ENCODE results near the gene SLC22A17.

The SLC22A17 gene

GRCh38 chr14:23301288-23301968, 51.3 kb downstream of the SLC22A17 start:
- Histone ChIP-seq H3K4me3 (ENCODE audit: insufficient read depth in 1 of 2, low read depth in 1 of 2, low read length in 2 of 2) (peak overlapping the region; percentile 74 to 87), H2AK5ac (ENCODE audit: low read length, severe bottlenecking) (no peak overlapping the region), H3K9me3 (ENCODE audit: control insufficient read depth, low read length) (no peaks in the 10 kb centered on the region), H3K9ac (ENCODE audit: low read length) (peak overlapping the region; percentile 98), H3K27me3 (ENCODE audit: control insufficient read depth in 1 of 2, insufficient read depth in 1 of 2, low read length in 2 of 2) (no peaks in the 10 kb centered on the region), H2BK5ac (ENCODE audit: low read depth, low read length, poor library complexity, severe bottlenecking) (peak overlapping the region; percentile 61), H2BK15ac (ENCODE audit: low read depth, poor library complexity, severe bottlenecking) (peak overlapping the region; percentile 37), H3K4ac (ENCODE audit: low read depth in 1 of 2, low read length in 2 of 2) (peak overlapping the region; percentile 80 to 88), H3K4me2 (ENCODE audit: low read length, poor library complexity, severe bottlenecking) (peak overlapping the region; percentile 99), H2BK120ac (ENCODE audit: low read depth, low read length) (peak overlapping the region; percentile 87), H3K79me1 (replicated peaks; ENCODE audit: low read length, poor library complexity, severe bottlenecking) (peaks cover 9% of the 10 kb centered on the region), H2BK12ac (ENCODE audit: low read length in 2 of 2) (peak overlapping the region in 1 of 2 experiments; percentile 51), H2AFZ (ENCODE audit: low read depth, low read length) (no peak overlapping the region), H3K4me1 (ENCODE audit: control insufficient read depth, insufficient read depth, low read depth, low read length) (peaks cover 12% of the 10 kb centered on the region), H3K23ac (ENCODE audit: low read length in 2 of 2) (peak overlapping the region in 1 of 2 experiments; percentile 55), H3K18ac (ENCODE audit: low read depth in 1 of 2, low read length in 2 of 2) (peak overlapping the region; percentile 89 to 95), H3K27ac (ENCODE audit: low read length, poor library complexity, severe bottlenecking) (peak overlapping the region; percentile 97), H3K14ac (ENCODE audit: low read length in 2 of 2) (no peak overlapping the region), H4K8ac (ENCODE audit: low read length) (peak overlapping the region; percentile 88), H3K36me3 (ENCODE audit: control insufficient read depth in 1 of 2, insufficient read depth in 2 of 2, low read depth in 1 of 2, low read length in 2 of 2) (peaks cover 5 to 6% of the 10 kb centered on the region in 2 experiments), H4K91ac (ENCODE audit: low read length) (peak overlapping the region; percentile 80)
- peak; percentile 99 for DNase-seq
- under 1% methylated on average over 62 of the region's 87 CpGs for WGBS

DNA sequence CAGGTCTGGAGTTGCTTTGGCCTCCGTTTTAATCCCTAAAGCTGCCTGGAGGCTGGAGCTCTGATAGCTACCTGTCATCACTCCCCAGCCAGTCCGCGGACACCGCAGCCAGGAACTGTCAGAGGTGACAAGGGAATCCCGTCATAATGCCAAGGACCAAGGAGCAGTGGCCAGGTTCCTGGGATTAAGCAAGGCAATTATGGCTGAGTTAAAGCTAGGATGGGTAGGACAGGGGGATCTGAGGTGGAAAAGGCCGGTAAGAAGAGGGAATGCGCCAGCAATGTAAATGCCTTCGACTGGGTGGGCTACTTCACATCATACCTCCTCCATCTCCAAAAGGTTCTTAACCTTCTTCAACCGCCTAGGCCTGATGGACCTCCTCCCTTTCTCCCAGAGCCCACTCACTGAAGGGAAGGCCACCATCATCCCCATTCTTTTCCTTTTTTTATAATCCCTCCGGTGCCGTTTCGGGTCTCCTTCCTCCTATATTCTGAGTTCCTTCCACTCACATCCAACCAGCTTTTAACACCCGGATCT, 51.9 kb downstream of the SLC22A17 start:
- no peak overlapping the region for H2BK5ac ChIP-seq (ENCODE audit: low read depth, low read length, poor library complexity, severe bottlenecking)
- peak overlapping the region; percentile 88 for H3K27ac ChIP-seq (ENCODE audit: low read length, poor library complexity, severe bottlenecking)
- H3K4me1 ChIP-seq (ENCODE audit: control insufficient read depth, insufficient read depth, low read depth, low read length): peaks cover 12% of the 10 kb centered on the region
- no peak overlapping the region for H2AFZ ChIP-seq (ENCODE audit: low read depth, low read length)
- peak overlapping the region in 1 of 2 experiments; percentile 44 for H3K14ac ChIP-seq (ENCODE audit: low read length in 2 of 2)
- H3K9ac ChIP-seq (ENCODE audit: low read length): peak overlapping the region; percentile 98
- peak overlapping the region; percentile 52 to 100 for H3K4me3 ChIP-seq (ENCODE audit: insufficient read depth in 1 of 2, low read depth in 1 of 2, low read length in 2 of 2)
- no peaks in the 10 kb centered on the region for H3K9me3 ChIP-seq (ENCODE audit: control insufficient read depth, low read length)
- H3K23ac ChIP-seq (ENCODE audit: low read length in 2 of 2): no peak overlapping the region
- no peak overlapping the region for H2BK15ac ChIP-seq (ENCODE audit: low read depth, poor library complexity, severe bottlenecking)
- peak overlapping the region; percentile 73 for H4K91ac ChIP-seq (ENCODE audit: low read length)
- H3K18ac ChIP-seq (ENCODE audit: low read depth in 1 of 2, low read length in 2 of 2): peak overlapping the region; percentile 37 to 84
- H3K79me1 ChIP-seq (replicated peaks; ENCODE audit: low read length, poor library complexity, severe bottlenecking): peaks cover 9% of the 10 kb centered on the region
- peak overlapping the region; percentile 73 to 94 for H3K4ac ChIP-seq (ENCODE audit: low read depth in 1 of 2, low read length in 2 of 2)
- H2AK5ac ChIP-seq (ENCODE audit: low read length, severe bottlenecking): peak overlapping the region; percentile 12
- WGBS: 18% methylated on average over 12 of the region's 13 CpGs
- peak overlapping the region; percentile 69 for H3K4me2 ChIP-seq (ENCODE audit: low read length, poor library complexity, severe bottlenecking)
- peak overlapping the region in 1 of 2 experiments; percentile 77 for H2BK12ac ChIP-seq (ENCODE audit: low read length in 2 of 2)
- H4K8ac ChIP-seq (ENCODE audit: low read length): peak overlapping the region; percentile 87
- H2BK120ac ChIP-seq (ENCODE audit: low read depth, low read length): peak overlapping the region; percentile 77
- H3K27me3 ChIP-seq (ENCODE audit: control insufficient read depth in 1 of 2, insufficient read depth in 1 of 2, low read length in 2 of 2): no peaks in the 10 kb centered on the region
- H3K36me3 ChIP-seq (ENCODE audit: control insufficient read depth in 1 of 2, insufficient read depth in 2 of 2, low read depth in 1 of 2, low read length in 2 of 2): peaks cover 6 to 7% of the 10 kb centered on the region in 2 experiments
- DNase-seq: no peak

- peaks cover 9% of the 10 kb centered on the region for H3K79me1 ChIP-seq (replicated peaks; ENCODE audit: low read length, poor library complexity, severe bottlenecking)
- no peak overlapping the region for H3K23ac ChIP-seq (ENCODE audit: low read length in 2 of 2)
- H4K91ac ChIP-seq (ENCODE audit: low read length): no peak overlapping the region
- no peaks in the 10 kb centered on the region for H3K27me3 ChIP-seq (ENCODE audit: control insufficient read depth in 1 of 2, insufficient read depth in 1 of 2, low read length in 2 of 2)
- peak overlapping the region; percentile 98 for H3K9ac ChIP-seq (ENCODE audit: low read length)
- WGBS: 91% methylated on average over 10 of the region's 10 CpGs
- peak overlapping the region in 1 of 2 experiments; percentile 17 for H2BK12ac ChIP-seq (ENCODE audit: low read length in 2 of 2)
- peak overlapping the region; percentile 21 for H2BK120ac ChIP-seq (ENCODE audit: low read depth, low read length)
- H3K4me2 ChIP-seq (ENCODE audit: low read length, poor library complexity, severe bottlenecking): peak overlapping the region; percentile 69
- peak overlapping the region; percentile 62 for H2BK15ac ChIP-seq (ENCODE audit: low read depth, poor library complexity, severe bottlenecking)
- peak overlapping the region; percentile 37 to 84 for H3K18ac ChIP-seq (ENCODE audit: low read depth in 1 of 2, low read length in 2 of 2)
- peak overlapping the region; percentile 87 for H4K8ac ChIP-seq (ENCODE audit: low read length)
- H2AFZ ChIP-seq (ENCODE audit: low read depth, low read length): no peak overlapping the region
- no peak overlapping the region for H2BK5ac ChIP-seq (ENCODE audit: low read depth, low read length, poor library complexity, severe bottlenecking)
- H3K27ac ChIP-seq (ENCODE audit: low read length, poor library complexity, severe bottlenecking): peak overlapping the region; percentile 88
- H3K9me3 ChIP-seq (ENCODE audit: control insufficient read depth, low read length): no peaks in the 10 kb centered on the region
- no peak overlapping the region for H2AK5ac ChIP-seq (ENCODE audit: low read length, severe bottlenecking)
- H3K4me3 ChIP-seq (ENCODE audit: insufficient read depth in 1 of 2, low read depth in 1 of 2, low read length in 2 of 2): peak overlapping the region; percentile 52 to 100
- no peak overlapping the region for H3K14ac ChIP-seq (ENCODE audit: low read length in 2 of 2)
- peaks cover 12% of the 10 kb centered on the region for H3K4me1 ChIP-seq (ENCODE audit: control insufficient read depth, insufficient read depth, low read depth, low read length)
- DNase-seq: no peak
- H3K4ac ChIP-seq (ENCODE audit: low read depth in 1 of 2, low read length in 2 of 2): peak overlapping the region; percentile 46 to 94
- H3K36me3 ChIP-seq (ENCODE audit: control insufficient read depth in 1 of 2, insufficient read depth in 2 of 2, low read depth in 1 of 2, low read length in 2 of 2): peaks cover 6 to 8% of the 10 kb centered on the region in 2 experiments
Observed at GRCh38 chr14:23299986-23300686, 52.6 kb downstream of the SLC22A17 start.

Data from mesenchymal stem cell (in vitro differentiated cells and primary cell).